Measurements from ENCODE around the gene SPEN.
A peak's percentile ranks its signal among the peaks of the same experiment; 100 is the strongest.
"Not testable (repeated sequence)": the region's sequence is repeated elsewhere in the genome, so short reads cannot be mapped to it uniquely, and the experiment has no call there.

Gene SPEN

GRCh38 chr1:15892857-15893599, 45.5 kb downstream of the SPEN start:
- not testable (repeated sequence) for DNase-seq (ENCODE audit: low read depth in 2 of 2)

DNA sequence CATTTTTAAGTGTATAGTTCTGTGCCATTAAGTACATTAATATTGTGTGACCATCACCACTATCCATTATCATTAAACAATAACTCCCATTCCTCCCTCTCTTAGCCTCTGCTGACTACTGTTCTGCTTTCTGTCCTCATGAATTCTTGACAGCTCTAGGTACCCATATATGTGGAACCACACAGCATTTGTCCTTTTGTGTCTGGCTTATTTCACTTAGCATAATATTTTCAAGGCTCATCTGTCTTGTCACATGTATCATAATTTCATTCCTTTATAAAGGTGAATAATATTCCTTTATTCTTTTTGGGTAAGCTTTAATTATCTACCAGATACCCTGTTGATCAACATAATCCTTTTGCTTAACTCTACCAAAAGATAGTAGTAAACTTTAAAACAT, 47.7 kb downstream of the SPEN start:
- no peak for DNase-seq (ENCODE audit: low read depth in 2 of 2)

- not testable (repeated sequence) for DNase-seq (ENCODE audit: low read depth in 2 of 2)
Measured at GRCh38 chr1:15896841-15897610, 49.5 kb downstream of the SPEN start.

- DNase-seq (ENCODE audit: low read depth in 2 of 2): no peak
Measured at GRCh38 chr1:15899266-15899665, 51.8 kb downstream of the SPEN start.

DNA sequence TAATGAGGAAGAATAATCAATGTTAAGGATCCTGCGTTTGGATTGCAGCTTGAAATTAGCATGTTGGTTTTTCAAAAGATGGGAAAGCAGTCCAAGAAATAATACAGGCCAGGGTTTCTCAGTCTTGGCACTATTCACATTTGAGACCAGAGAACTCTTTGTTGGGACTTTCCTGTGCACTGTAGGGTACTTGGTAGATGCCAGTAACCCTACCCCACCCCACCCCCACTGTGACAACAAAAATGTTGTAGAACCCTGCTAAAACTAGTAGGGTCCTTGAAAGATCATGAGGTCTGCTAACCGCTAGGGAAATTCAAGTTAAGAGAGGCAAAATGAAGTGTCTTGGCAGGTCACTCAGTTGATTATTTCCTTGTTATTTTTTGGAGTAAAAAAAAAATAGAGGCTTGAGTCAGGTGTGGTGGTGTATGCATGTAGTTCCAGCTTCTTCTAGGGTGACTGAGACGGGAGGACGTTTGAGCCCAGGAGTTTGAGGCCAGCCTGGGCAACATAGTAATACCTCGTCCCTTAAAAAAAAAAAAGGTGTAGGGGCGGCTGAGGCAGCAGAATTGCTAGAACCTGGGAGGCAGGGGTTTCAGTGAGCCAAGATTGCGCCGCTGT, 53.3 kb downstream of the SPEN start:
- DNase-seq (ENCODE audit: low read depth in 2 of 2): no peak

DNA sequence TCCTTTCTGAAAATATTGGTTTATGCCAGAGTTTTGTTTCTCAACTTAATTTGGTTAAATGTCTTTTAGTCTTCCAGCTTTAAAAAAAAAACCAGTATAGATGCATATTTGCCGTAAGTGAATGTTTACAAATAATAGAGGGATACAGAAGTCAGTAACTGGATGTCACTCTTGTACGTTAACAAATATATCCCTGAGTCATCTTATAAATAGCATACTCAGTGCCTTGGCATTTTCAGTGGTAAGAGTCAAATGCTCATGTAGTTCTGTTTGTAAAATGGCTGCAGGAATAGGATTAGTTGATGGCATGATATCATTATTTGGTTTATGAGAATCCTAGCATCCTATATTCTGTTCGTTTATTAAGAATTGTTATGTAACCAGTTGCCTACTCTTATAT, 55.4 kb downstream of the SPEN start:
- DNase-seq (ENCODE audit: low read depth in 2 of 2): no peak

DNA sequence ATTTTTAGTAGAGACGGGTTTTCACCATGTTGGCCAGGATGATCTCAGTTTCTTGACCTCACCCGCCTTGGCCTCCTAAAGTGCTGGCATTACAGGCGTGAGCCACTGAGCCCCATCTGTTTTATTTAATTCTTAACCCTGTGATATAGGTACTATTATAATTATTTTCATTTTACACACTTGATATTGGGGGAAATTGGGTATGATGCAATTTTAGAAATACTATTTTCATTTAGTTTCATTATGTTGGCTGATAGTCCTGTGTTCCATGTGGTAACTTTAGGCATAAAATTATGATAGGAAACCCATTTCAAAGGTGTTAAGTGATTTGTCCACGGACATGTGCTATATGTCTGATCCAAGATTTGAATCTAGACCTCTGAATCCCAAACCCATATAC, 61.1 kb downstream of the SPEN start:
- no peak for DNase-seq (ENCODE audit: low read depth in 2 of 2)

DNA sequence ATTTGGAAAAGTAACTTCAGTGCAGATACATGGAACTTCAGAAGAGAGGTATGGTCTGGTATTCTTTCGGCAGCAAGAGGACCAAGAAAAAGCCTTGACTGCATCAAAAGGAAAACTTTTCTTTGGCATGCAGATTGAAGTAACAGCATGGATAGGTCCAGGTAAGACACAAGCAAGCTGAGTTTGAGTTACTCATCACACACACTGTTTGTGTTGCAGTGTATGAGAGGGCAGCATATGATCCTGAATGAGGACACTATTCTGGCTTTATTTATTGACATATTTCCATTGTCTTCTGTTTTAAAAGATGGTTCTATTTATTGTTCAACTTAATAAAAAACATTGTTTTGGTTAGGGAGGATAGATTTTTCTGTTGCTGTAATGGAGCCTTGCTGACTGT, 63.6 kb downstream of the SPEN start:
- DNase-seq (ENCODE audit: low read depth in 2 of 2): no peak

DNA sequence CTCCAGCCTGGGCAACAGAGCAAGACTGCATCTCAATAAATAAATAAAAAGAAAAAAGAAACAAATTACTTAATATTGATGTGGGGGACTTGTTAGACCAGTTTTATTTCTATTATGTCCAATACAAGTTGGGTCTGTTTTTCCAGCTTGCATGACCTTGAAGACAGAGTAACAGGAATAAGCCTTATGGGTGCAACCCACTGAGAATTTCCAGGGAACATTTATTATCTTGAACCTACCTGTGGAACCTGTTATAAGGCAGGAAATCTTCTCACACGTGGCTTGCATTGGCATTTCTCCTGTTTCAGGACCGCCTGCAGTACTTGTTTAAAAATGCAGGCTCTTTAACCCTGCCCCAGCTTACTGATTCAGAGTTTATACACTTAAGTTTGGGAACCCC, 64.4 kb downstream of the SPEN start:
- DNase-seq (ENCODE audit: low read depth in 2 of 2): no peak

- not testable (repeated sequence) for DNase-seq (ENCODE audit: low read depth in 2 of 2)
Measured at GRCh38 chr1:15913607-15914006, 66.1 kb downstream of the SPEN start.

- no peak for DNase-seq (ENCODE audit: low read depth in 2 of 2)
Measured at GRCh38 chr1:15915991-15916390, 68.5 kb downstream of the SPEN start.

DNA sequence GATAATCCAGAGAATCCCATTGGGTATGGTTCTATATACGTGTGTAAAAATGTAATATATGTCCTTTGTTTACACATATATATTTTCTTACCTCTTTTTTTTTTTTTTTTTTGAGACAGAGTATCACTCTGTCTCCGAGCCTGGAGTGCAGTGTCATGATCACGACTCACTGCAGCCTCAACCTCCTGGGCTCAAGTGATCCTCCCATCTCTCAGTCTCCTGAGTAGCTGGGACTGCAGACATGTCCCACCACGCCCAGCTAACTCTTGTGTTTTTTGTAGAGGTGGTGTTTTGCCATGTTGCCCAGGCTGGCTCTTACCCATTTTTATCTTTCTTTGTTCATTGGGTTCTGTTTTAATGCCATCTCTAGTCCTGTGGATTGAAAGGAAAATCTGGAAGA, 68.9 kb downstream of the SPEN start:
- DNase-seq (ENCODE audit: low read depth in 2 of 2): no peak

DNA sequence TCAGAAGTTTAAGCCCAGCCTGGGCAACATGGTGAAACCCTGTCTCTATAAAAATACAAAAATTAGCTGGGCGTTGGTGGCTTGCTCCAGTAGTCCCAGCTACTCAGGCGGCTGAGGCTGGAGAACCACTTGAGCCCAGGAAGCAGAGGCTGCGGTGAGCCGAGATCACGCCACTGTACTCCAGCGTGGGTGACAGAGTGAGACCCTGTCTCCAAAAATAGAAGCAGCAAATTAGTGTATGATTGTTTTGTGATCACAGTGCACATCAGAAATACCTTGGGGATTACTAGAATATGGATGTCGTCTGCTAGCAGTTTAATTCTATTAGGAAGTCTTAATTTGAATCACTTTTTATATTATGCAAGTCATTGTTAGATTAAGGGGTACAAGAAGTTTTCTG, 69.4 kb downstream of the SPEN start:
- no peak for DNase-seq (ENCODE audit: low read depth in 2 of 2)

DNA sequence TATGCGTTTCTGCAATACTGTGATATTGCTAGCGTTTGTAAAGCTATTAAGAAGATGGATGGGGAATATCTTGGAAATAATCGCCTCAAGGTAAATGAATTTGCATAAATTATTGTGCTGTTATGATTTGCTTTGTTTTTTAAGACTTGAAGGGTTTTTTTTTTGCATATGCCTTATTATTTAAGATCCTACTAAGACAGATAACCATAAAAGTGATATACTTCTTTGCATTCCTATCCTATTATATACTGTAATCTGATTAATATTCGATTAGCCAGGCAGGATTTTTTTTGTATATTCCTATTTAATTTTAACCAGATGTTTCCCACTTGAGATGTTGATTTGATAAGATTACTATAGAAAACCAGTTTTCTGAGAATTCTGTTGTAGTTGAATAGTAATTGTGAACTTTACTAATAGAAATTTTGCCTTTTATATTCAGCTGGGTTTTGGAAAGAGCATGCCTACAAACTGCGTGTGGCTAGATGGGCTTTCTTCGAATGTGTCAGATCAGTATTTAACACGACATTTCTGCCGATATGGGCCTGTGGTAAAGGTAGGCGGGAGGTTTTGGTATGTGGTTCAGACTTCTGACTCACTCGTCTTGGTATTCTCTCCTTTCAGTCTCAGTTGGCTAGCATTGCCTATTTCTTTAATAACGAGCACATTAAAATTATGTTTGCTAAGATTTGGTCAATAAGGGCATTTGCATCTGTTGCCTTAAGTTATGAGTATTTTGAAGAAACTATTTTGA, 71.6 kb downstream of the SPEN start:
- peak; percentile 37 to 65 for DNase-seq (ENCODE audit: low read depth in 2 of 2)

DNA sequence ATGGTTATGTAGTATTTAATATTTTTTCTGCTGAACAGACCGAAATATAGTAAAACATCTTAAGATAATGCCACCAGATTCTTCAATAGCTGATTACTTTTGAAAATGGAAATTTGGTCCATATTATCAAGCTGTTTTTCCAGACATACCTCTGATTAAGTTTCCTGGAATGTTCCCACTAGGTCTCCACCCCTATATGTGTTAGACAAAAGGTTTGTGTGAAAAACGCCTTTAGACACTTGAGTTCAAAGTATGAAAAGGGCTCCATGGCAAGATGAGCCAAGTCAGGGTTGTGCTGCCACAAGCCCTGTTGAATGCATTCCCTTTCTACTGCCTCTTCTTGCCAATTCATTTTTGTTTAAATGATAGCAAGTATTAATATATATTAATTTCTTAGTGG, 75.7 kb downstream of the SPEN start:
- DNase-seq (ENCODE audit: low read depth in 2 of 2): no peak

- DNase-seq (ENCODE audit: low read depth in 2 of 2): not testable (repeated sequence)
Measured at GRCh38 chr1:15926448-15926847, 78.9 kb downstream of the SPEN start.

DNA sequence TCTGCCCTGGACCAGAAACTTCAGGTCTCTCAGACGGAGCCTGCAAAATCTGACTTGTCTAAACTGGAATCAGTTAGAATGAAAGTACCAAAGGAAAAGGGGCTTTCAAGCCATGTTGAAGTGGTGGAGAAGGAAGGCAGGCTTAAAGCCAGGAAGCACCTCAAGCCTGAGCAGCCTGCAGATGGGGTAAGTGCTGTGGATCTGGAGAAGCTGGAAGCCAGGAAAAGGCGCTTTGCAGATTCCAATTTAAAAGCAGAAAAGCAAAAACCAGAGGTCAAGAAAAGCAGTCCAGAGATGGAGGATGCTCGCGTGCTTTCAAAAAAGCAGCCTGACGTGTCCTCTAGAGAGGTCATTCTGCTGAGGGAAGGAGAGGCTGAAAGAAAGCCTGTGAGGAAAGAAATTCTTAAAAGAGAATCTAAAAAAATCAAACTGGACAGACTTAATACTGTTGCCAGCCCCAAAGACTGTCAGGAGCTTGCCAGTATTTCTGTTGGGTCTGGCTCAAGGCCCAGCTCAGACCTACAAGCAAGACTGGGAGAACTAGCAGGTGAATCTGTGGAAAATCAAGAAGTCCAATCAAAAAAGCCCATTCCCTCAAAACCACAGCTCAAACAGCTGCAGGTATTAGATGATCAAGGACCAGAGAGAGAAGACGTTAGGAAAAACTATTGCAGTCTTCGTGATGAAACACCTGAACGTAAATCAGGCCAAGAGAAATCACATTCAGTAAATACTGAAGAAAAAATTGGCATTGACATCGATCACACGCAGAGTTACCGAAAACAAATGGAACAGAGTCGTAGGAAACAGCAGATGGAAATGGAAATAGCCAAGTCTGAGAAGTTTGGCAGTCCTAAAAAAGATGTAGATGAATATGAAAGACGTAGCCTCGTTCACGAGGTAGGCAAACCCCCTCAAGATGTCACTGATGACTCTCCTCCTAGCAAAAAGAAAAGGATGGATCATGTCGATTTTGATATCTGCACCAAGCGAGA, 81.8 kb downstream of the SPEN start:
- no peak for DNase-seq (ENCODE audit: low read depth in 2 of 2)

DNA sequence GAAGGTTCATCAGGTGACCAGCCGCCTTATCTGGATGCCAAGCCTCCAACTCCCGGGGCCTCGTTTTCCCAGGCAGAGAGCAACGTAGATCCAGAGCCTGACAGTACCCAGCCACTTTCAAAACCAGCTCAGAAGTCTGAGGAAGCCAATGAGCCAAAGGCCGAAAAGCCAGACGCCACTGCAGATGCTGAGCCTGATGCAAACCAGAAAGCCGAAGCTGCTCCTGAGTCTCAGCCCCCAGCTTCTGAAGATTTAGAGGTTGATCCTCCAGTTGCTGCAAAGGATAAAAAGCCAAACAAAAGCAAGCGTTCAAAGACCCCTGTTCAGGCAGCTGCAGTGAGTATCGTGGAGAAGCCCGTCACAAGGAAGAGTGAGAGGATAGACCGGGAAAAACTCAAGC, 83.9 kb downstream of the SPEN start:
- DNase-seq (ENCODE audit: low read depth in 2 of 2): no peak

DNA sequence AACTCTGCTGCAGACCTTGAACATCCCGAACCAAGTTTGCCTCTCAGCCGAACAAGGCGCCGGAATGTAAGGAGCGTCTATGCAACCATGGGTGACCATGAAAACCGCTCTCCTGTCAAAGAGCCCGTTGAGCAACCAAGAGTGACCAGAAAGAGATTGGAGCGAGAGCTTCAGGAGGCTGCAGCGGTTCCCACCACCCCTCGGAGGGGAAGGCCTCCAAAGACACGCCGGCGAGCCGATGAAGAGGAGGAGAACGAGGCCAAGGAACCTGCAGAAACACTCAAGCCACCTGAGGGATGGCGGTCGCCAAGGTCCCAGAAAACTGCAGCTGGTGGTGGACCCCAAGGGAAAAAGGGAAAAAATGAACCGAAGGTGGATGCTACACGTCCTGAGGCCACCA, 84.4 kb downstream of the SPEN start:
- no peak for DNase-seq (ENCODE audit: low read depth in 2 of 2)

GRCh38 chr1:15932612-15933011, 85.1 kb downstream of the SPEN start:
- DNase-seq (ENCODE audit: low read depth in 2 of 2): no peak

GRCh38 chr1:15933684-15934083, 86.2 kb downstream of the SPEN start:
- no peak for DNase-seq (ENCODE audit: low read depth in 2 of 2)
